ENCODE data around the gene CDC42BPG. TPM values are rescaled to one million over a fixed set of nuclear protein-coding genes. Genes with fewer than 3 reads are reported as not detected.

The CDC42BPG gene
- total RNA-seq, 1 experiment from 2014 or later: 4.1 TPM

- H3K27ac ChIP-seq (ENCODE audit: low read length): no peak overlapping the region
- H3K9me3 ChIP-seq (ENCODE audit: control insufficient read depth, insufficient read depth, low read depth, low read length): no peaks in the 10 kb centered on the region
- TF ChIP-seq REST (IDR thresholded peaks at IDR 0.05; ENCODE audit: insufficient read depth in 1 of 2, low read depth in 2 of 2, low read length in 1 of 2) (no peak), TCF7L2 (IDR thresholded peaks at IDR 0.05; ENCODE audit: low read depth, low read length) (no peak), CTCF (IDR thresholded peaks at IDR 0.05) (no peak), SIN3A (IDR thresholded peaks at IDR 0.05; ENCODE audit: borderline replicate concordance, insufficient read depth, low read depth, low read length) (no peak), POLR2AphosphoS5 (IDR thresholded peaks at IDR 0.05; ENCODE audit: low read depth, low read length) (no peak)
- in situ Hi-C loops (cut with HindIII; ENCODE audit: low pct_unique_long_range_greater_than_20kb, low sequenced_read_pairs): no loop called here
- peaks cover 34% of the 10 kb centered on the region for H3K4me1 ChIP-seq (ENCODE audit: control insufficient read depth, insufficient read depth, low read length)
- ChIA-PET POLR2A (interaction anchor here (0.6 kb wide), 1 partner anchor 31 kb away, joined by 19 read pairs; no protein-coding TSS in a partner anchor), CTCF (no interaction called here)
- no peaks in the 10 kb centered on the region for H3K27me3 ChIP-seq (ENCODE audit: control insufficient read depth, insufficient read depth, low read length)
- ATAC-seq (no peak), DNase-seq (ENCODE audit: low read depth, low spot score) (no peak)
- no peak overlapping the region for H3K4me3 ChIP-seq (ENCODE audit: low read depth in 2 of 2, low read length in 2 of 2)
- intact Hi-C loops (cut with micrococcal nuclease; ENCODE audit: unreplicated experiment): no loop called here
- H3K36me3 ChIP-seq (ENCODE audit: control insufficient read depth, insufficient read depth, low read length): no peaks in the 10 kb centered on the region; the same call in 1 of the 2 replicates
- BruUV-seq (replicated peaks): no TSS peak
These were observed 5.7 kb downstream of the CDC42BPG start for GRCh38 chr11:64838600-64839334.

GRCh38 chr11:64837887-64838351 lies 6.5 kb downstream of the CDC42BPG start:
- Histone ChIP-seq H3K4me3 (ENCODE audit: low read depth in 2 of 2, low read length in 2 of 2) (no peak overlapping the region), H3K27me3 (ENCODE audit: control insufficient read depth, insufficient read depth, low read length) (no peaks in the 10 kb centered on the region), H3K9me3 (ENCODE audit: control insufficient read depth, insufficient read depth, low read depth, low read length) (no peaks in the 10 kb centered on the region), H3K27ac (ENCODE audit: low read length) (no peak overlapping the region), H3K4me1 (ENCODE audit: control insufficient read depth, insufficient read depth, low read length) (peaks cover 27% of the 10 kb centered on the region), H3K36me3 (ENCODE audit: control insufficient read depth, insufficient read depth, low read length) (no peaks in the 10 kb centered on the region)
- ATAC-seq (no peak), DNase-seq (ENCODE audit: low read depth, low spot score) (no peak)
- ChIA-PET POLR2A (interaction anchor here (0.6 kb wide), 1 partner anchor 31 kb away, joined by 19 read pairs; no protein-coding TSS in a partner anchor), CTCF (no interaction called here)
- TF ChIP-seq TCF7L2 (IDR thresholded peaks at IDR 0.05; ENCODE audit: low read depth, low read length) (no peak), POLR2AphosphoS5 (IDR thresholded peaks at IDR 0.05; ENCODE audit: low read depth, low read length) (no peak), REST (IDR thresholded peaks at IDR 0.05; ENCODE audit: insufficient read depth in 1 of 2, low read depth in 2 of 2, low read length in 1 of 2) (no peak), CTCF (IDR thresholded peaks at IDR 0.05) (no peak), SIN3A (IDR thresholded peaks at IDR 0.05; ENCODE audit: borderline replicate concordance, insufficient read depth, low read depth, low read length) (no peak)
- in situ Hi-C loops (cut with HindIII; ENCODE audit: low pct_unique_long_range_greater_than_20kb, low sequenced_read_pairs) (no loop called here), intact Hi-C loops (cut with micrococcal nuclease; ENCODE audit: unreplicated experiment) (no loop called here)
- no TSS peak for BruUV-seq (replicated peaks)
